ENCODE data around the gene PLCB3.
"Not testable (repeated sequence)": the region's sequence is repeated elsewhere in the genome, so short reads cannot be mapped to it uniquely, and the experiment has no call there.

PLCB3 gene

GRCh38 chr11:64306563-64306875 is 55.2 kb downstream of the PLCB3 start:
- DNase-seq, result no peak

GRCh38 chr11:64306876-64307622 is 55.7 kb downstream of the PLCB3 start:
- DNase-seq, result no peak

GRCh38 chr11:64307795-64308194 is 56.5 kb downstream of the PLCB3 start:
- not testable (repeated sequence) for DNase-seq

GRCh38 chr11:64312947-64313346 is 61.6 kb downstream of the PLCB3 start:
- no peak for DNase-seq

GRCh38 chr11:64313491-64314145 is 62.3 kb downstream of the PLCB3 start:
- no peak for DNase-seq

GRCh38 chr11:64314146-64314804 is 62.9 kb downstream of the PLCB3 start:
- no peak for DNase-seq

- DNase-seq, result no peak
Measured at GRCh38 chr11:64314805-64315561, 63.7 kb downstream of the PLCB3 start.

GRCh38 chr11:64315667-64316526 is 64.6 kb downstream of the PLCB3 start:
- DNase-seq, result not testable (repeated sequence)

- DNase-seq, result no peak
Measured at GRCh38 chr11:64316672-64317324, 65.5 kb downstream of the PLCB3 start.

- DNase-seq, result peak; percentile 84 to 90
Measured at GRCh38 chr11:64317325-64317960, 66.1 kb downstream of the PLCB3 start, which contains the start of gene TRMT112. Gene TRMT112 (minus strand): TSS chr11:64317559. CDS start chr11:64317526, 33 bp downstream.

- peak; percentile 85 to 93 for DNase-seq
Measured at GRCh38 chr11:64317961-64318765, 66.8 kb downstream of the PLCB3 start, which contains the start of gene PRDX5. Gene PRDX5 (plus strand): TSS chr11:64318121. CDS start chr11:64318216, 95 bp downstream.
